Left ventricle myocardium inferior (tissue), 1 donor: ENCODE measurements around the gene TBC1D9. TPM values are rescaled to one million over a fixed set of nuclear protein-coding genes. Genes with fewer than 3 reads are reported as not detected.

ENCODE experiments used
- DNase-seq: peaks from one replicate; pipeline ENCODE4 v3.0.0-alpha.2; 2020
- H3K27ac ChIP-seq: fragments of 200-600 bp; replicated peaks from 2 replicates; pipeline ENCODE4 v1.8.0; 2021
- H3K27me3 ChIP-seq: fragments of 200-600 bp; 2 replicates; pipeline ENCODE4 v1.8.0; 2021; ENCODE audit warnings: low read depth
- H3K36me3 ChIP-seq: fragments of 200-600 bp; 2 replicates; pipeline ENCODE4 v1.8.0; 2021
- H3K4me1 ChIP-seq: fragments of 200-600 bp; 2 replicates; pipeline ENCODE4 v1.8.0; 2021
- H3K4me3 ChIP-seq: fragments of 200-600 bp; 2 replicates; pipeline ENCODE4 v1.8.0; 2021; ENCODE audit warnings: mild to moderate bottlenecking, moderate library complexity
- H3K9me3 ChIP-seq: fragments of 200-600 bp; replicated peaks from 2 replicates; pipeline ENCODE4 v1.8.0; 2021
- CTCF ChIP-seq: fragments of 200-600 bp; IDR thresholded peaks from 2 replicates; pipeline ENCODE4 v1.8.0; 2021; ENCODE audit warnings: antibody characterized with exemption, mild to moderate bottlenecking, borderline replicate concordance
- intact Hi-C: fragments of 100-400 bp; cut with micrococcal nuclease; formaldehyde crosslinking; loops from one replicate; pipeline ENCODE4 v1.11.0; 2022
- total RNA-seq: library from RNA; stranded (reverse); fragmentation: NEBNext Ultra II Directional; extraction: Animal tissue kit (Norgen Biotek cat#: 25700); gene quantifications from one replicate; pipeline ENCODE4 v1.2.1, GENCODE V29; 2021
- donor health status: DM: no; HTN: yes; CAD: no; lungs with severe emphysema.

Gene TBC1D9
- total RNA-seq, 1 donor from 2014 or later: 11.4 TPM

DNA sequence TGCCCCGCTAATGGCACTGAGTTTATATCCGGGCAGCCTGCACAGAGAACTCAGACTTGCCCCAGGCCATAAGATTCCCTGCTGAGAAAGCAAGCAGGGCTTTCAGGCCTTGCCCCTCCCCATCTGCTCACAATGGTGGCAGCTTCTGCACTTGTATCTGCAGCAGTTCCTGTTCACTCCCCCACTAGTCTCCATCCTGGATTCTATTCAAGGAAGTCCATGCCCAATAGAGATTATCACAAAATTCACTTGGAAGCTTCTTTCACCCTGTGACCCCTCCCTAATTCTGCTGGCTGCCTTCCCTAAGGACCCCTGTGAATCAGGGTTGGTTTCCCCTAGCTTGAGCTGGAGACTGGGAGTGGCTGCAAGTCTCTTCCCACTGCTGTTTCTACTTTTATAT, 152.9 kb downstream of the TBC1D9 start:
- DNase-seq: no peak
- Histone ChIP-seq H3K36me3 (no peaks in the 10 kb centered on the region), H3K4me3 (no peak overlapping the region), H3K27me3 (no peaks in the 10 kb centered on the region), H3K4me1 (peaks cover 28% of the 10 kb centered on the region), H3K9me3 (no peaks in the 10 kb centered on the region), H3K27ac (peak overlapping the region; percentile 76)
- TF ChIP-seq CTCF: no peak
- intact Hi-C loops: no loop called here

- intact Hi-C loops: no loop called here
Observed at GRCh38 chr4:140602714-140603113, 153.5 kb downstream of the TBC1D9 start.

GRCh38 chr4:140600408-140600807, 155.8 kb downstream of the TBC1D9 start:
- intact Hi-C loops: no loop called here
- peaks cover 28% of the 10 kb centered on the region for H3K4me1 ChIP-seq
- H3K27me3 ChIP-seq: no peaks in the 10 kb centered on the region
- H3K9me3 ChIP-seq: no peaks in the 10 kb centered on the region
- no peak overlapping the region for H3K4me3 ChIP-seq
- H3K27ac ChIP-seq: no peak overlapping the region
- no peak for TF ChIP-seq CTCF
- no peak for DNase-seq
- H3K36me3 ChIP-seq: no peaks in the 10 kb centered on the region

More at GRCh38 chr4:140602714-140603113, 153.5 kb downstream of the TBC1D9 start:
- no peak for TF ChIP-seq CTCF
- no peak for DNase-seq
- H3K27me3 ChIP-seq: no peaks in the 10 kb centered on the region
- no peak overlapping the region for H3K4me3 ChIP-seq
- H3K27ac ChIP-seq: peak overlapping the region; percentile 76
- no peaks in the 10 kb centered on the region for H3K36me3 ChIP-seq
- no peaks in the 10 kb centered on the region for H3K9me3 ChIP-seq
- peaks cover 28% of the 10 kb centered on the region for H3K4me1 ChIP-seq

GRCh38 chr4:140595065-140595464, 161.1 kb downstream of the TBC1D9 start:
- Histone ChIP-seq H3K27me3 (no peaks in the 10 kb centered on the region), H3K9me3 (no peaks in the 10 kb centered on the region), H3K36me3 (no peaks in the 10 kb centered on the region), H3K4me1 (no peaks in the 10 kb centered on the region), H3K4me3 (no peak overlapping the region), H3K27ac (no peak overlapping the region)
- no peak for DNase-seq
- peak; percentile 69 for TF ChIP-seq CTCF
- intact Hi-C loops: no loop called here

GRCh38 chr4:140584439-140584838, 171.7 kb downstream of the TBC1D9 start:
- intact Hi-C loops: no loop called here
- TF ChIP-seq CTCF: no peak
- no peaks in the 10 kb centered on the region for H3K9me3 ChIP-seq
- DNase-seq: no peak
- H3K4me3 ChIP-seq: no peak overlapping the region
- no peaks in the 10 kb centered on the region for H3K36me3 ChIP-seq
- no peak overlapping the region for H3K27ac ChIP-seq
- H3K27me3 ChIP-seq: peaks cover 28% of the 10 kb centered on the region
- H3K4me1 ChIP-seq: no peaks in the 10 kb centered on the region

DNA sequence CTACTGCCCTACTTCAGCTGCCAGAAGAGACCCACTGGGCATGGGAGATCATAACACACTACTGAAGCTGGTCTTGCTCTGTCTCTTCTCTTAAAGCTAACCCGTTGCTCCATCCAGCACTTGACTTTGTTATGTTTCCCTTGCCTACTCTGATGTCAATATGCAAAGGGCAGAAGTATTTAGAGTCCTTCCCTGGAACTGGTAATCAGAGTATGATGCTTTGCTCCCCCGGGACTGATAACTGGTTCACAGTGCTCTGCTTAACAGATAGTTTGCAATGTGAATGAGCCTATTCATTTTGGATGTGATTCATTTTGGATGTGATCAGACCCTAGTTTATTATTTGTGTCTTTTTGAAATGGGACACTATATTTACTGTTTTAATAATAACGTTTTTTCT, 175.1 kb downstream of the TBC1D9 start:
- Histone ChIP-seq H3K27me3 (peaks cover 61% of the 10 kb centered on the region), H3K4me3 (no peak overlapping the region), H3K9me3 (no peaks in the 10 kb centered on the region), H3K36me3 (no peaks in the 10 kb centered on the region), H3K27ac (no peak overlapping the region), H3K4me1 (no peaks in the 10 kb centered on the region)
- TF ChIP-seq CTCF: no peak
- no peak for DNase-seq
- intact Hi-C loops: no loop called here
